HCT116 (cell line): ENCODE measurements around the gene ENTHD1. TPM values are rescaled to one million over a fixed set of nuclear protein-coding genes. Genes with fewer than 3 reads are reported as not detected.

ENCODE experiments used
- ATAC-seq: fragments of 200-7000 bp; cut with Tn5 transposase; 2 replicates; pipeline ENCODE4 v1.9.1; 2020; ENCODE audit warnings: mild to moderate bottlenecking, moderate library complexity
- BruUV-seq: library from RNA; stranded (reverse); fragments of 400-500 nt; replicated peaks from 2 replicates; lab custom pipeline; 2021; lab: Mats Ljungman, UMichigan
- CTCF ChIA-PET: fragments of 300-600 bp; sonication (Branson Sonifier 250); formaldehyde crosslinking; loops from one replicate; lab custom pipeline; 2021; ENCODE audit warnings: antibody characterized with exemption; lab: Charles Lee
- POLR2A ChIA-PET: fragments of 300-600, 350-600 bp; sonication (Branson Sonifier 250); formaldehyde crosslinking; loops from one replicate; lab custom pipeline; 2021; ENCODE audit warnings: antibody characterized with exemption; lab: Charles Lee
- RAD21 ChIA-PET, 2 experiments: fragments of 300-600 bp; sonication (Branson Sonifier 250); formaldehyde crosslinking; loops; one replicate each; lab custom pipeline; 2023; ENCODE audit warnings: low total read pairs in 2 of 2; ENCODE audit not compliant: uncharacterized antibody in 2 of 2, unreplicated experiment in 2 of 2, low non-redundant PET in 1 of 2; lab: Charles Lee
- DNase-seq: peaks from one replicate; pipeline ENCODE4 v3.0.0-alpha.2; 2010; ENCODE audit warnings: low read depth, low spot score
- H2AFZ ChIP-seq: fragments of 200-600 bp; shearing (Covaris generic), sonication (generic); 2 replicates; pipeline ENCODE4 v1.6.1; 2017; ENCODE audit warnings: low read depth, mixed run types, mixed read lengths, antibody characterized with exemption, low read length; ENCODE audit not compliant: poor library complexity, severe bottlenecking
- H3K27ac ChIP-seq: 2 replicates; pipeline ENCODE4 v1.5.1; 2012; ENCODE audit warnings: low read depth, low read length
- H3K27me3 ChIP-seq: fragments of 200-600 bp; sonication (generic); 2 replicates; pipeline ENCODE4 v1.6.1; 2016; ENCODE audit warnings: mixed run types, low read length, mixed read lengths; ENCODE audit not compliant: insufficient read depth
- H3K36me3 ChIP-seq, 2 experiments: fragments of 200-500 bp in 1 of 2; fragments of 200-600 bp in 1 of 2; sonication (Bioruptor generic) in 1 of 2; sonication (generic) in 1 of 2; 2 replicates each; pipeline versions ENCODE4 v1.5.1 to v1.6.1; 2014 to 2016; ENCODE audit warnings: low read length in 2 of 2, inconsistent platforms in 1 of 2, mixed read lengths in 1 of 2, mixed run types in 1 of 2; ENCODE audit not compliant: insufficient read depth in 2 of 2, control insufficient read depth in 1 of 2
- H3K4me1 ChIP-seq, 2 experiments: fragments of 200-600 bp in 1 of 2; sonication (generic) in 1 of 2; 2 replicates each; pipeline versions ENCODE4 v1.5.1 to v1.6.1; 2012 to 2017; ENCODE audit warnings: low read length in 2 of 2, inconsistent platforms in 1 of 2, mild to moderate bottlenecking in 1 of 2, mixed read lengths in 1 of 2, mixed run types in 1 of 2, moderate library complexity in 1 of 2; ENCODE audit not compliant: insufficient read depth in 2 of 2, control insufficient read depth in 1 of 2
- H3K4me2 ChIP-seq: fragments of 200-600 bp; sonication (generic); 2 replicates; pipeline ENCODE4 v1.6.1; 2017; ENCODE audit warnings: mixed run types, low read length, mixed read lengths
- H3K4me3 ChIP-seq, 2 experiments: fragments of 200-600 bp in 1 of 2; sonication (generic) in 1 of 2; replicated peaks in 1 of 2; 2 replicates each; pipeline ENCODE4 v1.5.1; 2011 to 2016; ENCODE audit warnings: low read length in 2 of 2, control low read depth in 1 of 2, low read depth in 1 of 2, mild to moderate bottlenecking in 1 of 2, mixed read lengths in 1 of 2, mixed run types in 1 of 2
- H3K79me2 ChIP-seq: fragments of 200-600 bp; sonication (generic); 2 replicates; pipeline ENCODE4 v1.6.1; 2017; ENCODE audit warnings: mild to moderate bottlenecking, mixed run types, low read length, moderate library complexity, mixed read lengths; ENCODE audit not compliant: insufficient read depth
- H3K9ac ChIP-seq: fragments of 200-600 bp; sonication (generic); 2 replicates; pipeline ENCODE4 v1.6.1; 2016; ENCODE audit warnings: low read length, mixed read lengths
- H3K9me2 ChIP-seq: fragments of 200-600 bp; sonication (generic), shearing (Covaris generic); 2 replicates; pipeline ENCODE4 v1.6.1; 2017; ENCODE audit warnings: mixed run types, mild to moderate bottlenecking, moderate library complexity; ENCODE audit not compliant: insufficient read depth
- H3K9me3 ChIP-seq, 2 experiments: fragments of 200-500 bp in 1 of 2; fragments of 200-600 bp in 1 of 2; sonication (Bioruptor generic) in 1 of 2; sonication (generic) in 1 of 2; 2 replicates each; pipeline ENCODE4 v1.6.1; 2014 to 2017; ENCODE audit warnings: low read length in 2 of 2, mixed read lengths in 2 of 2, inconsistent platforms in 1 of 2, low read depth in 1 of 2, mild to moderate bottlenecking in 1 of 2, mixed run types in 1 of 2, moderate library complexity in 1 of 2; ENCODE audit not compliant: control insufficient read depth in 1 of 2, insufficient read depth in 1 of 2
- H4K20me1 ChIP-seq: fragments of 200-600 bp; sonication (generic), shearing (Covaris generic); 2 replicates; pipeline ENCODE4 v1.6.1; 2017; ENCODE audit warnings: mixed run types, mild to moderate bottlenecking, moderate library complexity; ENCODE audit not compliant: insufficient read depth
- CBX3 ChIP-seq: IDR thresholded peaks from 2 replicates; pipeline ENCODE4 v1.6.1; 2012; ENCODE audit warnings: low read depth
- ELF1 ChIP-seq: IDR thresholded peaks from 2 replicates; pipeline ENCODE4 v1.6.1; 2012; ENCODE audit warnings: low read depth, borderline replicate concordance
- EZH2phosphoT487 ChIP-seq: fragments of 200-600 bp; IDR thresholded peaks from 2 replicates; pipeline ENCODE4 v1.6.1; 2018; ENCODE audit warnings: antibody characterized with exemption, borderline replicate concordance
- JUND ChIP-seq: IDR thresholded peaks from 2 replicates; pipeline ENCODE4 v1.6.1; 2012
- POLR2A ChIP-seq: IDR thresholded peaks from 2 replicates; pipeline ENCODE4 v1.7.0; 2011; ENCODE audit warnings: borderline replicate concordance; ENCODE audit not compliant: insufficient read depth, insufficient read length; ENCODE audit errors: extremely low read depth
- SRF ChIP-seq: IDR thresholded peaks from 2 replicates; pipeline ENCODE4 v1.6.1; 2012; ENCODE audit warnings: low read depth
- YY1 ChIP-seq: IDR thresholded peaks from 2 replicates; pipeline ENCODE4 v1.6.1; 2011; ENCODE audit warnings: low read length, low read depth, moderate library complexity, mild to moderate bottlenecking; ENCODE audit not compliant: insufficient replicate concordance; ENCODE audit errors: extremely low read depth
- ZBTB33 ChIP-seq: IDR thresholded peaks from 2 replicates; pipeline ENCODE4 v1.6.1; 2011; ENCODE audit warnings: mild to moderate bottlenecking, low read length, moderate library complexity; ENCODE audit not compliant: insufficient replicate concordance; ENCODE audit errors: extremely low read depth
- ZFX ChIP-seq: fragments of 450-650 bp; IDR thresholded peaks from 2 replicates; pipeline ENCODE4 v1.6.1; 2017
- intact Hi-C: fragments of 100-400 bp; cut with micrococcal nuclease; formaldehyde crosslinking; loops from 2 replicates; pipeline ENCODE4 v1.10.0; 2022
- total RNA-seq: library from RNA; stranded (reverse); gene quantifications from one replicate; pipeline ENCODE4 v1.2.1, GENCODE V29; 2021; ENCODE audit not compliant: unreplicated experiment
- TF ChIP-seq, protein P1 (sequence below): IDR thresholded peaks from 2 replicates; pipeline ENCODE4 v1.6.1; 2012
- TF ChIP-seq, protein P2 (sequence below): IDR thresholded peaks from 2 replicates; pipeline ENCODE4 v1.6.1; 2012

The ENTHD1 gene
- total RNA-seq, 1 experiment from 2014 or later = not detected

DNA sequence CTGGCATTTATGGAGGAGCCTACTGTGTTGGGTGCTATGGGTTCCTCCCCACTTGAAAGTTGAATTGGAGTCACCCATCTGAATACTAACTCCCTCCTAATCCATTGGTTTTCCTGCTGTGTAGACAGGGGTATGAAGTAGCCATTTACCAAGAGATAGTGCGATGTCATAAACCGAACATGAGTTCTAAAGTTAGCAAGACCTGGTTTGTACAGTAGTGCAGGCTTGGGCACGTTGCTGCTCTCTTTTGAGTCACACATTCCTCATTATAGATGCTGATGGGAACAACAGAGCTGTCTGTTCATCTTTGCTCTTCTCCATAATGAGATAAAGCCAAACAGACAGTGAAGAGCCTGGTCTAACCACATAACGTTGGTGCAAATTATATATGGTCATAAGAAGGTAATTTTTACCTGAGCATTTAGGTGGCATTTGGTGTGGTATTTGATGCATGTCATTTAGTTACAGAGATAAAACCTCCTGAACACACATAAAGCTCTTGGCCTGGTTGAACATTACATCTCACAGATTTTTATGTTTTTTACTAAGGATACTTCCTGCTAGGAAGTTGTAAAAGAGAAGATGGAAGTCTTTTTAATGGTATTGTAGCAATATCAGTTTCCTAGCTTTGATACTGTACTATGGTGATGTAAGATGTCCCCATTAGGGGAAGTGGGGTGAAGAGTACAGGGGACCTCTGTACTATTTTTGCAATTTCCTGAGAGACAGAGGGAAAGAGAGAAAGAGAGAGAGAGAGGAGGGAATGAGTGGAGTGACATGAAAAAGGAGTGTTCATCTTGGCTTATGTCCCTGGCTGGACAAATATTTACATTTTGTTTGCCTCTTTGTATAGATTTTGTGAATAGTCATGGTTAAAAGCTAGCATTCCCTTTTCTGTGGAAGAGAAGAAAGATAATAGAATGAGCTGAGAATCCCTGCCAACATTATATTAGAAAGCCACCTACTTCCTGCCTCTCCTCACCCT is 35.3 kb upstream of the ENTHD1 start:
- no peaks in the 10 kb centered on the region for H3K79me2 ChIP-seq
- H3K36me3 ChIP-seq = no peaks in the 10 kb centered on the region
- H3K4me2 ChIP-seq = no peak overlapping the region
- H3K9me2 ChIP-seq = no peaks in the 10 kb centered on the region
- peaks cover 75% of the 10 kb centered on the region for H3K27me3 ChIP-seq
- ATAC-seq = no peak
- DNase-seq = no peak
- H3K9me3 ChIP-seq = no peaks in the 10 kb centered on the region
- no peak for TF ChIP-seq JUND
- TF ChIP-seq, protein P1, sequence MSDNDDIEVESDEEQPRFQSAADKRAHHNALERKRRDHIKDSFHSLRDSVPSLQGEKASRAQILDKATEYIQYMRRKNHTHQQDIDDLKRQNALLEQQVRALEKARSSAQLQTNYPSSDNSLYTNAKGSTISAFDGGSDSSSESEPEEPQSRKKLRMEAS = no peak
- TF ChIP-seq ZFX = no peak
- no peak for TF ChIP-seq ELF1
- TF ChIP-seq CBX3 = no peak
- no peak for TF ChIP-seq EZH2phosphoT487
- no peak for TF ChIP-seq YY1
- TF ChIP-seq POLR2A = no peak
- no peak for TF ChIP-seq SRF
- TF ChIP-seq, protein P2, sequence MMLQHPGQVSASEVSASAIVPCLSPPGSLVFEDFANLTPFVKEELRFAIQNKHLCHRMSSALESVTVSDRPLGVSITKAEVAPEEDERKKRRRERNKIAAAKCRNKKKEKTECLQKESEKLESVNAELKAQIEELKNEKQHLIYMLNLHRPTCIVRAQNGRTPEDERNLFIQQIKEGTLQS = no peak
- TF ChIP-seq ZBTB33 = no peak
- no TSS peak for BruUV-seq
- H3K9ac ChIP-seq = no peak overlapping the region
- ChIA-PET RAD21 (no interaction called here), POLR2A (interaction anchor here (0.5 kb wide), 1 partner anchor 1452 kb away, joined by 3 read pairs; no protein-coding TSS in a partner anchor), CTCF (interaction anchor here (1.7 kb wide), 1 partner anchor 96 kb away, joined by 4 read pairs; no protein-coding TSS in a partner anchor)
- H4K20me1 ChIP-seq = no peaks in the 10 kb centered on the region
- H3K4me3 ChIP-seq = no peak overlapping the region
- intact Hi-C loops = no loop called here
- H2AFZ ChIP-seq = no peak overlapping the region
- no peaks in the 10 kb centered on the region for H3K4me1 ChIP-seq
- no peak overlapping the region for H3K27ac ChIP-seq
